WI38 (cell line): ENCODE measurements around the gene SIPA1L2.

Experiments used
- H3K4me3 ChIP-seq: 2 replicates; pipeline ENCODE4 v1.5.1; 2011; ENCODE audit warnings: low read depth, mild to moderate bottlenecking, control low read depth, low read length
- TF ChIP-seq, protein P1 (sequence below): IDR thresholded peaks from 2 replicates; pipeline ENCODE4 v1.5.1; 2012; ENCODE audit warnings: low read depth, mild to moderate bottlenecking, control low read depth, low read length

The SIPA1L2 gene

DNA sequence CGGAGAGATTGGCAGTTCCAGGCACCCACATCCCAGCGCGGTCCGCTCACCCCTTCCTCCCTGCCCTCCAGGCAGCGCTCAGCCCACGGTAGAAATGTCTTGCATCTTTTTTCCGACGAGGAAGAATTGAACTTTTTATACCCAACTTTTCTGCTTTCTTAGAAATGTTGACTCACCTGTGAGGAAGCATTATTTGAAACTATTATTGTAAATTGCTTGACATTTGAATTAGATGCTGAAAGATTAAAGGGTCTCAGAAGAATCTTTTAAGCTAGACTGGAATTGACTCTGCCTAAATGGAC lies 912 bp upstream of the SIPA1L2 start:
- TF ChIP-seq, protein P1, sequence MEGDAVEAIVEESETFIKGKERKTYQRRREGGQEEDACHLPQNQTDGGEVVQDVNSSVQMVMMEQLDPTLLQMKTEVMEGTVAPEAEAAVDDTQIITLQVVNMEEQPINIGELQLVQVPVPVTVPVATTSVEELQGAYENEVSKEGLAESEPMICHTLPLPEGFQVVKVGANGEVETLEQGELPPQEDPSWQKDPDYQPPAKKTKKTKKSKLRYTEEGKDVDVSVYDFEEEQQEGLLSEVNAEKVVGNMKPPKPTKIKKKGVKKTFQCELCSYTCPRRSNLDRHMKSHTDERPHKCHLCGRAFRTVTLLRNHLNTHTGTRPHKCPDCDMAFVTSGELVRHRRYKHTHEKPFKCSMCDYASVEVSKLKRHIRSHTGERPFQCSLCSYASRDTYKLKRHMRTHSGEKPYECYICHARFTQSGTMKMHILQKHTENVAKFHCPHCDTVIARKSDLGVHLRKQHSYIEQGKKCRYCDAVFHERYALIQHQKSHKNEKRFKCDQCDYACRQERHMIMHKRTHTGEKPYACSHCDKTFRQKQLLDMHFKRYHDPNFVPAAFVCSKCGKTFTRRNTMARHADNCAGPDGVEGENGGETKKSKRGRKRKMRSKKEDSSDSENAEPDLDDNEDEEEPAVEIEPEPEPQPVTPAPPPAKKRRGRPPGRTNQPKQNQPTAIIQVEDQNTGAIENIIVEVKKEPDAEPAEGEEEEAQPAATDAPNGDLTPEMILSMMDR, result no peak

DNA sequence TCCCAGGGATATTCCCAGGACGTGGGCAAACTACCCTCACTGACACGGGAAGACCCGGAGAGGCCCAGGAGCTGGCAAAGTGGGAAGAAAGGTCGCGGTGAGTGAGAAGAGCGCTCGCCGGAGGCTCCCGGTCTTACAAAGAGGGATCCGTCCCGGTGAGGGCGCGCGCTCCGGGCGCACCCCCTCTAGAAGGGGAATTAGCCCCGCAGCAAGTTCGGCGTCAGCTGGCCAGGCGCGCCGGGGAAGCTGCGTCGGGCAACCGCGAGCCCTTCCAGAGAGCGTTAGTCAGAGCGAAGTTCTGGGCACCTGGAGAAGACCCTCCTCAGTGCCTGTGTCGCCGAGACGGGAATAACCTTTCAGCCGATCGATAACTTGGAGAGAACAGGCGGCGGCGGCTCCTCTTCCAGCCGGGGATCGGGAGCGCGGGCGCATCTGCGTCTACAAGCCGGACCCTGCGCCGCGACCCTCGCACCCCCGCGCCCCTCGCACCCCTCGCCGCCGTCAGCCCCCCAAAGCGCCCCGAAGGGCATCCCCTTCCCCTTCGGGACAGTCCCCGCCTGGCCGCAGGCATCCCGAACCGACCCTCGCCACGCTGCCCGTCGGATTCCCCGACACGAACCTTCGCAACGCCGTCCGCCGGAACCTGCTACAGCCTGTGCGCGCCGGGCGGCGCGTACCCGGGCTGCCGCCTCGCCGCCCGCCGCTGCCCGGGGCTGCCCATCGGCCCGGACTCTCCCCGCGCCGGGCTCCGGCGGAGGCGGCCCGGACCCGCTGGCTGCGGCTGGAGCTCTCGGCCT lies 485 bp downstream of the SIPA1L2 start:
- TF ChIP-seq, protein P1, result no peak
- H3K4me3 ChIP-seq, result peak overlapping the region; percentile 59

More for the DNA sequence above, 912 bp upstream of the SIPA1L2 start:
- peak overlapping the region; percentile 59 for H3K4me3 ChIP-seq

DNA sequence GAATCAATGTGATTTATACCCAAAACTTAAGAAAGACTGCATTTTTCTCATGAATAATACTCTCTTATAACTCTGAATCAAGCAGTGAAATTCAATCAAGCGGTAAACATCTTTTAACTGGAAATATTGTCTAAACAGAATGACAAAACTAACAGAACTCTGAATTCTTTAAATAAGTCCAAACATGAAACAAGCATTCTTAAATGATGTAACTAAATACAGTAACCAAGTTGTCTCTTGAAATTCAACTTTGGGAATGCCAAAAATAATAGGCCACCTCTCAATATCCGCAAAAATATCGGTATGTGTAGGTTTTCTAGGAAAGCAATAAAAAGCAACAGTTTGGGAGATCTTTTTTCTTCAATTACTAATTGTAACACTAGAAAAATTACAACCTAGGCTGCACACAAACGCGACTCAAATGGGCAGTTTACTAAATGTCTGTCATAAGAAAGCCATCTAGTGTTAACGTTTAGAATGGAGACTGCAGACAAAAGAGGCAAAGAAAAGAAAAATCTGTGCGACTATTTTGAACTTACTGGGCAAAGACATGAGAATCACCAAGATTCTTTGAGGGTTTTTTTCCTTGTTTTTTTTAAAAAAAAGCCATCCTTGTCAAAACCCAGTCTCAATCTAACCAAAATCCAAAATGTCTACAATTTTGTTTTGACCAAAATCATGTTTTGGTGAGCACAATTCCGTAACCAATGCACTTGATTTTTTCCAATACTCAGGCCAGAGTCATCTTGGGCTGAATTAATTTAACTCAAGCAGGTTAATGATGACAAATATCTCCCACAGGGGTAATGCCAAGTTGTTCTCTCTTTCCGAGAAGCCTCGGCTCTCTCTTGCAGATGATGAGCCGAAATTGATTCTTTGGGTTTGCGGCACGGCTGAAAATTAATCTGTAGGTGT lies 1.3 kb downstream of the SIPA1L2 start:
- TF ChIP-seq, protein P1, result no peak
- H3K4me3 ChIP-seq, result peak overlapping the region; percentile 59

DNA sequence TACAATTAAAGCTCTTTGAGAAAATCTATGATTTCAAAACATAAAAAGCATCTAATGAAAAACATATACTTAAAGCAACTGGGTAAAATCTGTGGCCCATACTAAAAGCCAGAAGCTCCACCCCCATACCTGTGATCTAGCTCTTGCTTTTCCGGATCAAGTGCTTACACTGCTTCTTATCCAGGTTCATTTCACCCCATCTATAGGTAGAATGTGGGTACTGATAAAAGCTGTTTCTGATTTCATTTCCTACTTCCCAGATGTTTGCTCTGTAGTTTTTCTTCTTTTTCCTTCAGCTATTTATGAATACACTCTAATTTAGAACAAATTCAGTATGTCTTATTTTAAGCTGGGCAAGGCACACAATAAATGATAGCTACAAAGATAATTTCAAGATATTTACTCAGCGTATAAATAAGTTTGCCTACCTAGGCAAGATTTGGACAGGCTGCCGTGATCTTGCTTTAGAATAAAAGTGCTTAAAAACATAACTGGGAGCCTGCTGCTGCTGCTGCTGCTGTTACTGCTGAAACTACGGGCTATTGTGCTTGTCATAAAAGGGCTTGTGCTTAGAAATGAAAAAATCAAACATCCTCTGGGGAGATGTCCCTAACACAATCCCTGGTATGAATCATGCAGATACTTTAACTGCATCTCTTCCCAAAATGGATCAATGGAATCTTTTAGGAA lies 2.1 kb downstream of the SIPA1L2 start:
- TF ChIP-seq, protein P1, result no peak
- no peak overlapping the region for H3K4me3 ChIP-seq

DNA sequence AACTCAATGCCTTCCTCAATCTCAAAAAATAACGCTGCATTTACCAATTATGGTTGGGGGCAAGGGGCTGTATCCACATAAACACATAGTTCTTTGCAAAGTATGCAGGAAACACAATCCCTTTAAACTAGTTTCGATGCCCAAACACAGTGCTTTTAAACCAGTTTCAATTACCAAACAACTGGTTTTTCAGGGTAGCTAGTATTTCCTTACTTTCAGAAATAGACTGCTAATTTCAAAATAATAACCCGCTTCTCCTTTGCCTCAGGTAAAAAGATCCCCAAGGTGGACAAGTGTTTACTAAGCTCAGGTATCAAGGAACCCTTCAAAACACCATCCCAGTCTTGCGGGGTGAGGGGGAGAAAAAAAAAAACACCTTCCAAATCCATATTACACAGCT lies 2.8 kb downstream of the SIPA1L2 start:
- H3K4me3 ChIP-seq, result no peak overlapping the region
- TF ChIP-seq, protein P1, result no peak

DNA sequence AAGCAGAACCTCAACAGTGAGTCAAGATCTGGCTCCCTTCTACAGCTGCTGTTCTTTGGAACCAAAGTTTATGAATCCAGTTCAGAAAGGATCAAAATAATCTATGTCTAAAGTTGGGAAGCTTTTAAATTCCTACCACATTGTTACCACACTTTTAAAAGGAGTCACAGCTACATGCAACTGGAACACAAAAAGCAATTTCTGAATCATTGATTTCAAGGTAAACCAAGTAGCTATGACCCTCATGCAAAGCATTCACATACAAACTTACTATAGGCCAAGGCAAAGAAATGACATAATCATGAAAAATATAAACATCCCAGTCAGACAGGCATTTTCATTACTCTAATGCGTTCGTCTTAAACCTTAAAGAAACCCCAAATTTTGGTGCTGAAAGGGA lies 3.5 kb downstream of the SIPA1L2 start:
- no peak overlapping the region for H3K4me3 ChIP-seq

More for the DNA sequence above, 3.5 kb downstream of the SIPA1L2 start:
- TF ChIP-seq, protein P1, result no peak
